Suppressor macrophage (primary cell): ENCODE results near the gene CAAP1.

Experiments used
- DNase-seq, 4 experiments: peaks; one replicate each; pipeline ENCODE4 v3.0.0-alpha.2; 2020 to 2022

The CAAP1 gene

DNA sequence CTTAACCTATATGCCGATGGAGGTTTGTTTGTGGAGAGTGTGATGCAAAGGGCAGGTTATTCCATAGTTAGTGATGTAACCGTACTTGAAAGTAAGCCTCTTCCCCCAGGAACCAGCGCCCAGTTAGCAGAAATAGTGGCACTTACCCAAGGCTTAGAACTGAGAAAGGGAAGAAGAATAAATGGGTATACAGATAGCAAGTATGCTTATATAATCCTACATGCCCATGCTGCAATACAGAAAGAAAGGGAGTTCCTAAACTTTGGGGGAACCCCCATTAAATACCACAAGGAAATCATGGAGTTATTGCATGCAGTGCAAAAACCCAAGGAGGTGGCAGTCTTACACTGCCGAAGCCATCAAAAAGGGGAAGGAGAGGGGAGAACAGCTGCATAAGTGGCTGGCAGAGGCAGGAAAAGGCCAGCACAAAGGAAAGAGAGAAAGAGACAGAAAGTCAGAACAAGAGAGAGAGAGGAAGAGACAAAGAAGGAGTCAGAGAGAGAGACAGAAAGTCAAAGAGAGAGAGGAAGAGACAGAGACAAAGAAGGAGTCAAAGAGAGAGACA is 64.1 kb downstream of the CAAP1 start:
- peak; percentile 38 to 80 (median 68) for DNase-seq

DNA sequence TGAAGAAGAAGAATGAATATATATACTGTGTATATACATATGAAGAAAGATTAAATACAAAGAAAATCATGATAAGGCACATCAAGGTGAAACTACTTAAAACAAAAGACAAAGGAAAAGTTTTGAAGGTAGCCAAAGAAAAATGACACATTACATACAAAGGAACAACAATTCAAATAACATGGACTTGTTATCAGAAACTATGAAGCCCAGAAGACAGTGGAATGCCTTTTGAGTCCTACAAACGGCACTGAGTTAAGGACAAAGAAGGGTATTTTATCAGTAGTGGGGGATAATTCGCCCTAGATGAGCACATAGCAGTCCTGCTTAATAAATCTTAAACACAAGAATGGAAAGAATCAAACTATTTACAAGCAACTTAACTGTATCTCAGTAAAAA is 77.8 kb downstream of the CAAP1 start:
- no peak for DNase-seq

DNA sequence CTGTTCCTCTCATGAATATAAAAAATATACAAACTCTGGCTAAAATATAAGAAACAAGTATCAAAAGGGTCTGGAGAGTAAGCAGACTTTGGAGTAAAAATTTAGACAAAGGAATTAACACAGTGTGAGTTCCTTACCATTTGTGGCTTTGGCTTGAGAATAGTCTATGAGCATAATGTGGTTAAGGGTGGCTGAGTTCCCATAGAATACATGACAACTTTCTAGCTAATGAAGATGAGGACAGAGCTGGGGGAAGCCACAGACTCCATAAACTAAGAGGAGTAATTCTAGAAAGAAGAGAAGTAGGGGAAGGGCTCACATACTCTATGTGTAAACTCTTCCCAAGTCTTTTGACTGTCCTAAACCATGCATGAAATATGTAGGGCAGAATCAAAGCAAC is 79.4 kb downstream of the CAAP1 start:
- no peak for DNase-seq

DNA sequence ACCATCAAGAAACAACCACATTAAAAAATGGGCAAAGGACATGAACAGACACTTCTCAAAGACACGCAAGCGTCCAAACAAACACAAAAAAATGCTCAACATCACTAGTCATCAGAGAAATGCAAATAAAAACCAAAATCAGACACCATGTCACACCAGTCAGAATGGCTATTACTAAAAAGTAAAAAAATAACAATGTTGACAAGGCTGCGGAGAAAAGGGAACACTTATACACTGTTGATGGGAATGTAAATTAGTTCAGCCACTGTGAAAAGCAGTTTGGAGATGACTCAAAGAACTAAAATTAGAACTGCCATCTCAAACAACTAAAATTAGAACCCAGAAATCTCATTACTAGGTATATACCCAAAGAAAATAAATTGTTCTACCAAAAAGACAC is 80.4 kb downstream of the CAAP1 start:
- no peak for DNase-seq

DNA sequence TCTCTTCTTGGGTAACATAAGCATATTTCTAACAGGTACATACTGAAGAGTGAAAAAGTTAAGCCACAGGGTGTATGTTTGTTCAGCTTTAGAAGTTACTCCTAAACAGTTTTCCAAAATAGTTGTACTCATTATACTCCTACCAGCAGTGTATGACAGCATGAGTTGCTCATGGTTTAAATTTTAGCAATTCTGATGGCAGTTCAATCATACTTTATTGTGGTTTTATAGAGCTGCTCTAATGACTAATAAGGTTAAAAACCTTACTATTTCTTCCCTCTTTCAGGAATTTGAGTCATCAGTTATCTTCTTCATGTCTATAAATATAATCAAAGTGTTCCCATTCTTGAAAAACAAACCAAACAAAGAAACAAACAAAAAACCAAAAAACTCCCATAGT is 81.5 kb downstream of the CAAP1 start:
- DNase-seq, result no peak

DNA sequence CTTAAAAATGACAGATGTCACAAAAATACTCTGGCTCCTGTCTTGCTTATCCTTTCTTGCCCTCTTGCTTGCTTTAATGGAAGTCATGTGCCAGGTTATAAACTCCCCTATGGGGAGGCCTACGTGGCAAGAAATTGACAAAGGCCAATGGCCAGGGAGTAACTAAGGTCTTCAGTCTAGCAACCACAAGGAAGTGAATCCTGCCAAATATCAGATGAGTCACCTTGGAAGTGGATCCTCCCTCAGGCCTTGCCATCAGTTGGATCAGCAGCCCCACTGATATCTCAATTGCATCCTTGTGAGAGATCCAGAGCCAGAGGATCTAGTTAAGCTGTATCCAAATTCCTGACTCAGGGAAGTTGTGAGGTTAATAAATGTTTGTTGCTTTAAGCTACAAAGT is 82.8 kb downstream of the CAAP1 start:
- no peak for DNase-seq

DNA sequence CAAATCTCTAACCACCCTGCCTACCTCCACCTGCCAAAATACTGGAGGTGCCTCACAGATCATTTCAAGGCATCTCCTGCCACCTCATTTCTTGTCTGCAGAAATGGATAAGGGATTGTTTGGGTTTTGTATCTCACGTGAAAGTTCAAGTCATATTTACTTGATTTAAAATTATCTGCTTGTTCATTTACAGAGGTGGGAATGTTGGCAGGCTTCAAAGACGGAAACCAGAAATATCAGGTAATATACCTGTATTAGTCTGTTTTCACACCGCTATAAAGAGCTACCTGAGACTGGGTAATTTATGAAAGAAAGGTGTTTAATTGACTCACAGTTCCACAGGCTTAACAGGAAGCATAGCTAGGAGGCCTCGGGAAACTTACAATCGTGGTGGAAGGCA is 85.4 kb downstream of the CAAP1 start:
- DNase-seq, result no peak

DNA sequence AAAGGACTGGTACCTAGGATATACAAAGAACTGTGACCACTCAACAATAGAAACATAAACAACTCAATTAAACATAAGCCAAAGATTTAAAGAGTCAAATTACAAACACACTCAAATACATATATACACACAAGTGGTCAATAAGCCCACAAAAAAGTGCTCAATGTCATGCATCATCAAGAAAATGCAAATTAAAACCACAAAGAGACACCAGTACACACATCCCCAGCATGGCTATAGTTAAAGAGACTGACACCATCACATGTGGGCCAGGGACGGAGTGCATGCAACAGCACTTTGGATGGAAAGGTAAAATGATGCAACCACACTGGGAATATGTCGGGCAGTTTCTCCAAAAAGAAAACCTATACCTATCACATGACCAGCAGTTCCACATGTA is 89.7 kb downstream of the CAAP1 start:
- DNase-seq, result no peak

DNA sequence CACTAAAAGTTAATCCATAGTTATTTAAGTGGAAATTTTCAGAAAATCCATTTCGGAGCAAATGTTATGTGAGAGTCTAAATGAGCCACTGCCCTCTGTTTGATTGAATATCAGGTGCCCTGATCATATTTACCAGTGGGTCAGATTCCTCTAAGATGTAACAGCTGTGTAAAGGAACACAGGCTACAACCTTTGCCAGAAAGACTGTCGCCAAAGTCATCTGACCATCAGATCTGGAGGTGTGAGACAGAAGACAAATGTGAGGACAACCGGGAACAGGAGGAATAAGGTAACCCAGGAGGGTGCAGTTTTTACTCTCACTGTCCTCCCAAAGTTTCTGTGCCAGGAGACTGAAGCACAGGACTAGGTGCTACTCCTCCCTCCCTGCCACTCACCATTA is 90.8 kb downstream of the CAAP1 start:
- DNase-seq, result no peak

DNA sequence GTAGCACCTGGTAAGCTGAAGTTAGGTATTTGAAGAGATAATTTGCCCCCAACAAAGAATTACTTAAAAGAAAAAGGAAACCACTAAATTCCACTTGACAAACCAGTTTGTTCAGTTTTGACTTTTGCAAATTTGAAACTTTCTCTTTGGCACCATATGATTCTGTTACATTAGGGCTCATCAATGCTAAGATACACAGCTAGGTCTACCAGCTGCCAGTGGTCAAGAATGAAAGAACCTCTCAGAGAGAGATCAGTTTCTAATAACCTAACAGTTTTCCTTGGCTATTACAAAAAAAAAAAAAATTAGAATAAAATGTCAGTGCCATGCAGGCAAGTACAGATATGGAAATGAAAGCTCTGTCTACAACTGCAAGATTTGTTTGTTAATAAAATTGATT is 92.3 kb downstream of the CAAP1 start:
- DNase-seq, result no peak

DNA sequence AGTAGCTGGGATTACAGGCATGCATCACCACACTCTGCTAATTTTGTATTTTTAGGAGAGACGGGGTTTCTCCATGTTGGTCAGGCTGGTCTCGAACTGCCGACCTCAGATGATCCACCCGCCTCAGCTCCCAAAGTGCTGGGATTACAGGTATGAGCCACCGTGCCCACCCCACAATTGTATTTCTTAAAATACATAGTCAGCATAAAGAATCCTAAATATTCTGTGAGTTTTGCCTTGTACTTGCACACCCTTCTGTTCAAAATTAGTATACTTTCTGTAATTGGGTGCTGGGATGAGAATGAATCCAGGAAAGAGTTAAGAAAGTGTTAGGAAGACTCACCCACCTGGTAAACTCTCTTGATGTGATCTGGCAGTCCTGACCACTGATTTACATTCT is 101.3 kb downstream of the CAAP1 start:
- DNase-seq, result no peak
